Activated T-cell treated with anti-CD3 and anti-CD28 coated beads, Interleukin-2, amount 50 U/mL, for 72 hours (primary cell): ENCODE data around the gene STAT5B. TPM values are rescaled to one million over a fixed set of nuclear protein-coding genes. Genes with fewer than 3 reads are reported as not detected.
"Not testable (repeated sequence)": the region's sequence is repeated elsewhere in the genome, so short reads cannot be mapped to it uniquely, and the experiment has no call there.

ENCODE experiments used
- ATAC-seq, 2 donors: fragments of 150-1000 bp; cut with Tn5 transposase; replicated peaks in 1 of 2; 2 replicates each; pipeline ENCODE4 v1.10.0; 2021; ENCODE audit warnings: moderate library complexity in 2 of 2, mild to moderate bottlenecking in 1 of 2
- DNase-seq, 2 donors: peaks; one replicate each; pipeline ENCODE4 v3.0.0; 2021 to 2022; ENCODE audit warnings: mixed read lengths in 1 of 2
- H3K27ac Mint-ChIP-seq: one replicate; pipeline ENCODE4 v1.8.0; 2022; ENCODE audit warnings: mild to moderate bottlenecking, moderate library complexity, mixed read lengths
- H3K27me3 Mint-ChIP-seq: one replicate; pipeline ENCODE4 v1.8.0; 2022; ENCODE audit warnings: low read depth, mixed read lengths
- H3K36me3 Mint-ChIP-seq, 2 donors: one replicate each; pipeline ENCODE4 v1.8.0; 2022; ENCODE audit warnings: mixed read lengths in 2 of 2, mild to moderate bottlenecking in 1 of 2; ENCODE audit not compliant: insufficient read depth in 2 of 2
- H3K4me1 Mint-ChIP-seq: one replicate; pipeline ENCODE4 v1.8.0; 2022; ENCODE audit warnings: low read depth, mixed read lengths
- H3K4me3 Mint-ChIP-seq, 2 donors: one replicate each; pipeline ENCODE4 v1.8.0; 2022; ENCODE audit warnings: mild to moderate bottlenecking in 2 of 2, mixed read lengths in 2 of 2, moderate library complexity in 2 of 2
- H3K9me3 Mint-ChIP-seq, 2 donors: one replicate each; pipeline ENCODE4 v1.8.0; 2022; ENCODE audit warnings: mixed read lengths in 2 of 2
- total RNA-seq, 2 donors: library from RNA; stranded (reverse); gene quantifications; one replicate each; pipeline ENCODE4 v1.2.3, GENCODE V29; 2022

STAT5B gene
- total RNA-seq = 100 to 1,000 TPM; 252 to 269 TPM

GRCh38 chr17:42276359-42276608 is at the start of gene STAT5B:
TSS of gene STAT5B (minus strand) at chr17:42276391. CDS start at chr17:42232127, 44,264 bp downstream.
- peaks cover 52% of the 10 kb centered on the region for H3K4me1 Mint-ChIP-seq
- no peaks in the 10 kb centered on the region for H3K9me3 Mint-ChIP-seq
- peak; percentile 72 to 74 for ATAC-seq
- peaks cover 11 to 13% of the 10 kb centered on the region in 2 donors for H3K36me3 Mint-ChIP-seq
- no peaks in the 10 kb centered on the region for H3K27me3 Mint-ChIP-seq
- H3K4me3 Mint-ChIP-seq = peak within 1 kb of the TSS; percentile 88 to 90
- DNase-seq = peak; percentile 65 to 82
- H3K27ac Mint-ChIP-seq = peak within 1 kb of the TSS; percentile 90

- H3K27ac Mint-ChIP-seq = no peak overlapping the region
- ATAC-seq (no peak), DNase-seq (no peak)
- H3K27me3 Mint-ChIP-seq = no peaks in the 10 kb centered on the region
- H3K4me3 Mint-ChIP-seq = no peak overlapping the region
- H3K4me1 Mint-ChIP-seq = peaks cover 39% of the 10 kb centered on the region
- H3K9me3 Mint-ChIP-seq = no peaks in the 10 kb centered on the region
- peaks cover 28 to 67% of the 10 kb centered on the region in 2 donors for H3K36me3 Mint-ChIP-seq
These were observed 48.8 kb upstream of the STAT5B start for GRCh38 chr17:42325026-42325425.

DNA sequence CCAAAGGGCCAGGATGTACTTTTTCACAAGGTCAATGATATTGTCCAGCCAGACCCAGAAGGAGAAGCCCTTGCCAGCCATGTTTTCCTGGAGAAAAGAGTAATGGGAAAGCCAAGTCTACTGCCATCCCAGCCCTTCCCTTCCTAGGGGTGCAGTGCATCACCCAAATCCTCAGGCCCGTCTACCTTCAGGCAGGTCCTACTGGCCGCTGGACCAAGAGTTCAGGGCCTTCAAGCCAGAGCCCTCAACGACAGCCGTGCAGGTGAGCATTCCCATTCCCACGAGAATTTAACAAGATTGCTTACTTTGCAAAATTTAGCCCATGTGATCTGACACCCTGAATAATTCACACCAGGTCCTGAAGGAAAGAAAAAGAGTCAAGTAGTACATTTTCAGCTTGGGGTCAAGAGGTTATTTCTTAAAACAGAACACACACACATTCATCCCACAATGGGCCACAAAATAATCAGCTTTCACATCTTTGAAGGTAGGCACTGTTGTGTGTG is 47.1 kb upstream of the STAT5B start:
- H3K27ac Mint-ChIP-seq = peak overlapping the region; percentile 52
- peak overlapping the region; percentile 9 to 20 for H3K4me3 Mint-ChIP-seq
- DNase-seq (no peak), ATAC-seq (peak; percentile 8 to 10)
- no peaks in the 10 kb centered on the region for H3K9me3 Mint-ChIP-seq
- H3K4me1 Mint-ChIP-seq = peaks cover 54% of the 10 kb centered on the region
- H3K27me3 Mint-ChIP-seq = no peaks in the 10 kb centered on the region
- peaks cover 31 to 66% of the 10 kb centered on the region in 2 donors for H3K36me3 Mint-ChIP-seq

- Mint-ChIP-seq H3K4me3 (peak overlapping the region in 1 of 2 donors; percentile 24), H3K27ac (peak overlapping the region; percentile 89), H3K27me3 (no peaks in the 10 kb centered on the region), H3K9me3 (no peaks in the 10 kb centered on the region), H3K4me1 (peaks cover 59% of the 10 kb centered on the region), H3K36me3 (peaks cover 31 to 68% of the 10 kb centered on the region in 2 donors)
- peak; percentile 88 to 90 for ATAC-seq
- DNase-seq = peak; percentile 94
These were observed 46.4 kb upstream of the STAT5B start for GRCh38 chr17:42322382-42323267.

DNA sequence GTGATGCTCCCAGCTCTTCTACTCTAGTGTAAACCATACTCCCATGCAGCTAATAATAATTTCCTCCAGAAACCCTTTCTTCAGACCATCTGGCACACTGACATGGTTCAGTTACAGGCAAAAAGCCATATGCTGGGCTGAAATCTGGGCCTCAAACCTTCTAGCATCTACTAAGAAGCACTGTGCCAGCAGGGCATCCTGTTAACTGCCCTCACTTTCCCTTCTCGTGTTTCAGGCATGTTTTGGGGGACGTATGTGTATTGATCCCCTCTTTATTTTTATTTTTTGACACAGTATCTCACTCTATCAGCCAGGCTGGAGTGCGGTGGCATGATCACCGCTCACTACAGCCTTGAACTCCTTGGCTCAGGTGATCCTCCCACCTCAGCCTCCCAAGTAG is 45.4 kb upstream of the STAT5B start:
- no peaks in the 10 kb centered on the region for H3K9me3 Mint-ChIP-seq
- ATAC-seq = no peak
- H3K4me3 Mint-ChIP-seq = peak overlapping the region; percentile 36 to 39
- peaks cover 36 to 70% of the 10 kb centered on the region in 2 donors for H3K36me3 Mint-ChIP-seq
- peaks cover 70% of the 10 kb centered on the region for H3K4me1 Mint-ChIP-seq
- DNase-seq = no peak
- peak overlapping the region; percentile 89 for H3K27ac Mint-ChIP-seq
- no peaks in the 10 kb centered on the region for H3K27me3 Mint-ChIP-seq

- H3K36me3 Mint-ChIP-seq = peaks cover 32 to 68% of the 10 kb centered on the region in 2 donors
- not testable (repeated sequence) for H3K27me3 Mint-ChIP-seq, ATAC-seq, H3K9me3 Mint-ChIP-seq, DNase-seq, H3K4me3 Mint-ChIP-seq
- H3K27ac Mint-ChIP-seq = peak overlapping the region; percentile 15
- H3K4me1 Mint-ChIP-seq = peaks cover 92% of the 10 kb centered on the region
These were observed 41.8 kb upstream of the STAT5B start for GRCh38 chr17:42317967-42318366.

DNA sequence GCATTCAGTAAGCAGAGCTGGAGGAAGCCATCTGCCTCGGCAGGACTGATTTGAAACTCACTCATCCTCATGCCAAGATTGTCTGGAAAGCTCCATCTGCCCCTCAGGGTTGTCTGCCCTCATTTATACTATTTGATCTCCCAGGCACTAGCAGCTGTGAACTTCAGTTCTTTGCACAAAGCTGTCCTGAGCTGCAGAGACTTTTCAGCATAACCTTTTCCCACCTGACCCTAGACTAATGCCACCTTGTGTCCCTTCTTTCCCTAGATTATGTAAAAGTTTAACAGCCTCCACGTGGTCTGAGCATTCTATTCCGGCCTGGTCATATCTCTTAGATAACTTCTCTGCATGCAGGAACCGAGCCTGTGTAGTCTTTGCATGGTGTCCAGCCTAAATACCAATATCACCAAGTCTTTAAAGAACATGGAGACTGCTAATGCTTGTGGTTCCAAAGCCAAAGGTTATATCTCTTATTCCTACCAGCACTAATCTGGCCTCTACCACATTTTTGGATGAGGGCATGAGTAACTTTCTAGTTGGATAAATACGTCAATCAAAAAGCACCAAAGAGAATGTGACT is 41.2 kb upstream of the STAT5B start:
- no peak for ATAC-seq
- H3K4me1 Mint-ChIP-seq = peaks cover 92% of the 10 kb centered on the region
- peaks cover 31 to 63% of the 10 kb centered on the region in 2 donors for H3K36me3 Mint-ChIP-seq
- H3K9me3 Mint-ChIP-seq = no peaks in the 10 kb centered on the region
- H3K4me3 Mint-ChIP-seq = no peak overlapping the region
- peak overlapping the region; percentile 84 for H3K27ac Mint-ChIP-seq
- H3K27me3 Mint-ChIP-seq = no peaks in the 10 kb centered on the region
- no peak for DNase-seq

DNA sequence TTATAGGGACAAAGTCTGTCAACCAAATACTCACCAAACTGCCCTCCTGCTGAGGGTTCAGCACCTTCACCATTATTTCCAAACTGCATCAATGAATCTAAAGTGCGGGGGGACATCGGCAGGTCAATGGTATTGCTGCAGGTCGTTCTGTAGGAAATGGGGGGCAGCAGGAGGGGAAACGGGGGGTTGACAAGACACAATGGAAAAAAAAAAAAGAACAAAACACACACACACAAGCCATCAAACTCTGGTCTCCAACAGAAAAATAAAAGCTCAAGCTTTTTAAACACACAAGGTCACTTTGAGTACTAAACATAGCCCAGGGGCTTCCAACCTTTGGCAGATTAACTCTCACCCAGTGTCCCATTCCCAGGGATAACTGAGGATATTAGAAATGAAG is 40.6 kb upstream of the STAT5B start:
- H3K9me3 Mint-ChIP-seq = no peaks in the 10 kb centered on the region
- peak overlapping the region; percentile 61 for H3K27ac Mint-ChIP-seq
- peaks cover 92% of the 10 kb centered on the region for H3K4me1 Mint-ChIP-seq
- ATAC-seq = no peak
- no peaks in the 10 kb centered on the region for H3K27me3 Mint-ChIP-seq
- DNase-seq = no peak
- peaks cover 25 to 61% of the 10 kb centered on the region in 2 donors for H3K36me3 Mint-ChIP-seq
- no peak overlapping the region for H3K4me3 Mint-ChIP-seq

DNA sequence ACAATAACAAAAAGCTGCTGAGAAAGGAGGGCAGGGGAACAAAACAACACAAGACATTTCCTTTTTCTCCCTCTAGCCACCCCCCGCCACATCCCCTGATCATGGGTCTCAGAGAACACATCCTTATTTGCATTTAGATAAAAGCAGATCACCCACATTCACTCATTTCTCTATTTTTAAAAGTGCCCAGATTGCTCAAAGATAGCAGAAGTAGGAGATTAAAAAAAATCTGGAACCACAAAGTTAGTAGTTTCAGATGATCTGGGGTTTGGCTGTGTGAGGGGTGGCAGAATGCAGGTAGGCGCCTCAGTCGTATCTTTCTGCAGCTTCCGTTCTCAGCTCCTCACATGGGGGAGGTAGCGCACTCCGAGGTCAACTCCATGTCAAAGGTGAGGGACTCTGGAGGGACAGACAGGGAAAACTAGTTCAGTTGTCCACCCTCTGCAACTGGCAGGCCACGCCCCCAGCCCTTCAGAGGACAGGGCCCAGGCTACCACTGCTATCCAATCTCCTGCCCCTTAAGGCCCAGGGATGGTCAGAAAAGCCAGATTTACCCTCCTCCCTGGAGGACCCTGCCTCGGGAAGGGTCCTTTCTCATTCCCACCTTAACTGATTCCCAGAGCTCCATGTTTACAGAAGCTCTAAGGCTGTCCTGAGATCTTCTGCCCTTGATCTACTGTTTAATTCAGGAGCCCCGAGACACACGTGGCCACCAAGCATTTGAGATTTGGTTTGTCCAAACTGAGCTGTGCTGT is 39.4 kb upstream of the STAT5B start:
- Mint-ChIP-seq H3K4me1 (peaks cover 92% of the 10 kb centered on the region), H3K36me3 (peaks cover 23 to 58% of the 10 kb centered on the region in 2 donors)

GRCh38 chr17:42313773-42314566 is 37.8 kb upstream of the STAT5B start:
- H3K4me1 Mint-ChIP-seq = peaks cover 94% of the 10 kb centered on the region
- H3K36me3 Mint-ChIP-seq = peaks cover 19 to 53% of the 10 kb centered on the region in 2 donors
- H3K4me3 Mint-ChIP-seq = peak overlapping the region; percentile 34 to 45
- no peaks in the 10 kb centered on the region for H3K9me3 Mint-ChIP-seq
- peak overlapping the region; percentile 70 for H3K27ac Mint-ChIP-seq
- ATAC-seq (no peak), DNase-seq (peak in 1 of 2 donors; percentile 52)
- no peaks in the 10 kb centered on the region for H3K27me3 Mint-ChIP-seq

More for the DNA sequence above, 39.4 kb upstream of the STAT5B start:
- no peaks in the 10 kb centered on the region for H3K27me3 Mint-ChIP-seq
- ATAC-seq (no peak), DNase-seq (no peak)
- H3K4me3 Mint-ChIP-seq = peak overlapping the region in 1 of 2 donors; percentile 35
- no peaks in the 10 kb centered on the region for H3K9me3 Mint-ChIP-seq
- peak overlapping the region; percentile 64 for H3K27ac Mint-ChIP-seq

- ATAC-seq = no peak
- H3K27ac Mint-ChIP-seq = peak overlapping the region; percentile 70
- peaks cover 94% of the 10 kb centered on the region for H3K4me1 Mint-ChIP-seq
- H3K9me3 Mint-ChIP-seq = no peaks in the 10 kb centered on the region
- H3K4me3 Mint-ChIP-seq = peak overlapping the region; percentile 43 to 45
- no peaks in the 10 kb centered on the region for H3K27me3 Mint-ChIP-seq
- DNase-seq = no peak
- peaks cover 16 to 48% of the 10 kb centered on the region in 2 donors for H3K36me3 Mint-ChIP-seq
These were observed 37.2 kb upstream of the STAT5B start for GRCh38 chr17:42313389-42313772.
